WTC11 (cell line): ENCODE data around the gene SPR.

ENCODE experiments used
- CTCF ChIP-seq: fragments of 200-600 bp; IDR thresholded peaks from 2 replicates; pipeline ENCODE4 v1.8.0; 2022; ENCODE audit warnings: antibody characterized with exemption
- GABPB1 ChIP-seq: sonication (generic); formaldehyde crosslinking; IDR thresholded peaks from 2 replicates; pipeline ENCODE4 v1.8.1; 2023; ENCODE audit warnings: mild to moderate bottlenecking, missing genetic modification reagents
- MAX ChIP-seq: sonication (generic); formaldehyde crosslinking; IDR thresholded peaks from 2 replicates; pipeline ENCODE4 v1.8.0; 2022; ENCODE audit warnings: mild to moderate bottlenecking, missing genetic modification reagents
- MLX ChIP-seq: sonication (generic); formaldehyde crosslinking; IDR thresholded peaks from 2 replicates; pipeline ENCODE4 v1.8.1; 2023; ENCODE audit warnings: mild to moderate bottlenecking, missing genetic modification reagents, moderate library complexity
- ZBTB21 ChIP-seq: sonication (generic); formaldehyde crosslinking; IDR thresholded peaks from 2 replicates; pipeline ENCODE4 v1.8.1; 2023; ENCODE audit warnings: mild to moderate bottlenecking, missing genetic modification reagents, borderline replicate concordance
- ZNF317 ChIP-seq: sonication (generic); formaldehyde crosslinking; IDR thresholded peaks from 2 replicates; pipeline ENCODE4 v1.8.1; 2023; ENCODE audit warnings: low read depth, mild to moderate bottlenecking, moderate library complexity, missing genetic modification reagents, borderline replicate concordance

GRCh38 chr2:72924353-72925240 is 37.4 kb downstream of the SPR start:
- TF ChIP-seq ZNF317 (CRISPR knock-in tag), result no peak
- no peak for TF ChIP-seq MLX
- TF ChIP-seq CTCF, result no peak
- no peak for TF ChIP-seq GABPB1 (CRISPR knock-in tag)
- peak; percentile 42; the same call in 1 of the 2 replicates for TF ChIP-seq MAX (CRISPR knock-in tag)
- TF ChIP-seq ZBTB21, result no peak
